ENCODE data around the gene CSNK1G1.

- TF ChIP-seq GATA1 (IDR thresholded peaks at IDR 0.05; ENCODE audit: low read depth, low read length) = no peak
- TF ChIP-seq POLR2A (IDR thresholded peaks at IDR 0.05; ENCODE audit: low read length) = no peak
These were observed 17.4 kb upstream of the CSNK1G1 start for GRCh38 chr15:64373360-64373759.
